SK-N-SH (cell line): ENCODE data around the gene CASQ1.
A peak's percentile ranks its signal among the peaks of the same experiment; 100 is the strongest.

Experiments used
- CTCF ChIP-seq: fragments of 200-600 bp; sonication (generic); IDR thresholded peaks from 2 replicates; pipeline ENCODE4 v1.6.1; 2017; ENCODE audit warnings: antibody characterized with exemption, mild to moderate bottlenecking, moderate library complexity
- JUND ChIP-seq: IDR thresholded peaks from 2 replicates; pipeline ENCODE4 v1.4.0; 2012
- MAX ChIP-seq: IDR thresholded peaks from 2 replicates; pipeline ENCODE4 v1.4.0; 2012; ENCODE audit warnings: low read depth
- TCF12 ChIP-seq: IDR thresholded peaks from 2 replicates; pipeline ENCODE4 v1.4.0; 2012

GRCh38 chr1:160193091-160193819, 2.9 kb downstream of the CASQ1 start:
- TF ChIP-seq TCF12 (no peak), JUND (no peak), MAX (no peak), CTCF (peak; percentile 96)
